ENCODE results near the gene DCC. TPM values are rescaled to one million over a fixed set of nuclear protein-coding genes. Genes with fewer than 3 reads are reported as not detected.

DCC gene
- total RNA-seq, 1 experiment from 2014 or later: not detected

- DNase-seq (ENCODE audit: low read depth, low spot score) (no peak), ATAC-seq (no peak)
- Histone ChIP-seq H3K9ac (ENCODE audit: low read length) (no peak overlapping the region), H3K36me3 (ENCODE audit: control insufficient read depth in 1 of 2, insufficient read depth in 2 of 2, low read length in 2 of 2) (no peaks in the 10 kb centered on the region), H3K27me3 (ENCODE audit: insufficient read depth, low read length) (no peaks in the 10 kb centered on the region), H3K4me3 (replicated peaks in 1 of 2; ENCODE audit: low read depth in 1 of 2, low read length in 2 of 2) (no peak overlapping the region), H3K9me2 (ENCODE audit: insufficient read depth) (no peaks in the 10 kb centered on the region), H3K4me2 (ENCODE audit: low read length) (no peak overlapping the region), H3K27ac (ENCODE audit: low read depth, low read length) (no peak overlapping the region), H4K20me1 (ENCODE audit: insufficient read depth) (no peaks in the 10 kb centered on the region), H3K9me3 (ENCODE audit: control insufficient read depth in 1 of 2, insufficient read depth in 1 of 2, low read depth in 1 of 2, low read length in 2 of 2) (peaks cover 9 to 37% of the 10 kb centered on the region in 2 experiments; a peak in 2 of 4 replicates), H3K79me2 (ENCODE audit: insufficient read depth, low read length) (no peaks in the 10 kb centered on the region), H3K4me1 (ENCODE audit: control insufficient read depth in 1 of 2, insufficient read depth in 2 of 2, low read length in 2 of 2) (no peaks in the 10 kb centered on the region), H2AFZ (ENCODE audit: low read depth, low read length, poor library complexity, severe bottlenecking) (no peak overlapping the region)
- RAD21 ChIA-PET (ENCODE audit: low non-redundant PET in 1 of 2, low total read pairs in 2 of 2, uncharacterized antibody in 2 of 2, unreplicated experiment in 2 of 2): no interaction called here
- no TSS peak for BruUV-seq (replicated peaks)
- intact Hi-C loops (cut with micrococcal nuclease): no loop called here
- TF ChIP-seq REST (IDR thresholded peaks at IDR 0.05; ENCODE audit: low read depth): no peak
- no peak for TF ChIP-seq FOSL1 (IDR thresholded peaks at IDR 0.05; ENCODE audit: low read depth)
- no peak for TF ChIP-seq POLR2AphosphoS5 (IDR thresholded peaks at IDR 0.05; ENCODE audit: low read depth, low read length)
- CTCF ChIA-PET: no interaction called here
- POLR2A ChIA-PET: no interaction called here
Measured at GRCh38 chr18:52582516-52582915, 242.5 kb downstream of the DCC start.

- Histone ChIP-seq H3K4me3 (replicated peaks in 1 of 2; ENCODE audit: low read depth in 1 of 2, low read length in 2 of 2) (no peak overlapping the region), H3K36me3 (ENCODE audit: control insufficient read depth in 1 of 2, insufficient read depth in 2 of 2, low read length in 2 of 2) (no peaks in the 10 kb centered on the region), H3K4me2 (ENCODE audit: low read length) (no peak overlapping the region), H3K27ac (ENCODE audit: low read depth, low read length) (no peak overlapping the region), H3K9ac (ENCODE audit: low read length) (no peak overlapping the region), H4K20me1 (ENCODE audit: insufficient read depth) (no peaks in the 10 kb centered on the region), H3K79me2 (ENCODE audit: insufficient read depth, low read length) (no peaks in the 10 kb centered on the region), H3K27me3 (ENCODE audit: insufficient read depth, low read length) (no peaks in the 10 kb centered on the region), H3K9me3 (ENCODE audit: control insufficient read depth in 1 of 2, insufficient read depth in 1 of 2, low read depth in 1 of 2, low read length in 2 of 2) (peaks cover 11 to 20% of the 10 kb centered on the region in 2 experiments; a peak in 2 of 4 replicates), H2AFZ (ENCODE audit: low read depth, low read length, poor library complexity, severe bottlenecking) (no peak overlapping the region), H3K4me1 (ENCODE audit: control insufficient read depth in 1 of 2, insufficient read depth in 2 of 2, low read length in 2 of 2) (no peaks in the 10 kb centered on the region), H3K9me2 (ENCODE audit: insufficient read depth) (no peaks in the 10 kb centered on the region)
- POLR2A ChIA-PET: no interaction called here
- ATAC-seq: no peak
- RAD21 ChIA-PET (ENCODE audit: low non-redundant PET in 1 of 2, low total read pairs in 2 of 2, uncharacterized antibody in 2 of 2, unreplicated experiment in 2 of 2): no interaction called here
- no peak for DNase-seq (ENCODE audit: low read depth, low spot score)
- BruUV-seq (replicated peaks): no TSS peak
- intact Hi-C loops (cut with micrococcal nuclease): no loop called here
- CTCF ChIA-PET: no interaction called here
- no peak for TF ChIP-seq SRF (IDR thresholded peaks at IDR 0.05; ENCODE audit: low read depth)
- TF ChIP-seq MAX (IDR thresholded peaks at IDR 0.05): no peak
- TF ChIP-seq RAD21 (IDR thresholded peaks at IDR 0.05; ENCODE audit: low read depth): no peak
- no peak for TF ChIP-seq FOSL1 (IDR thresholded peaks at IDR 0.05; ENCODE audit: low read depth)
- TF ChIP-seq TCF7L2 (IDR thresholded peaks at IDR 0.05; ENCODE audit: borderline replicate concordance, extremely low read depth, insufficient read depth, insufficient read length): no peak
- no peak for TF ChIP-seq EGR1 (IDR thresholded peaks at IDR 0.05; ENCODE audit: low read depth)
- no peak for TF ChIP-seq EZH2phosphoT487 (IDR thresholded peaks at IDR 0.05; ENCODE audit: borderline replicate concordance)
- TF ChIP-seq CBX3 (IDR thresholded peaks at IDR 0.05; ENCODE audit: low read depth): no peak
- no peak for TF ChIP-seq ELF1 (IDR thresholded peaks at IDR 0.05; ENCODE audit: borderline replicate concordance, low read depth)
- TF ChIP-seq ZBTB33 (IDR thresholded peaks at IDR 0.05; ENCODE audit: extremely low read depth, insufficient replicate concordance, low read length): no peak
- no peak for TF ChIP-seq POLR2AphosphoS5 (IDR thresholded peaks at IDR 0.05; ENCODE audit: low read depth, low read length)
- TF ChIP-seq CEBPB (IDR thresholded peaks at IDR 0.05; ENCODE audit: low read depth): no peak
- TF ChIP-seq YY1 (IDR thresholded peaks at IDR 0.05; ENCODE audit: extremely low read depth, insufficient replicate concordance, low read depth, low read length): no peak
Measured at GRCh38 chr18:52588931-52589330, 248.9 kb downstream of the DCC start.

Data from HCT116 (cell line).